NAMALWA (cell line): ENCODE results near the gene KCNN3.
A peak's percentile ranks its signal among the peaks of the same experiment; 100 is the strongest.

Experiments
- DNase-seq: peaks from one replicate; pipeline ENCODE4 v3.0.0-alpha.2; 2015; ENCODE audit warnings: low spot score

The KCNN3 gene

GRCh38 chr1:154840269-154841176 lies 29.6 kb downstream of the KCNN3 start:
- DNase-seq = no peak

- no peak for DNase-seq
Observed at GRCh38 chr1:154839691-154840090, 30.4 kb downstream of the KCNN3 start.

- DNase-seq = no peak
Observed at GRCh38 chr1:154838988-154839387, 31.1 kb downstream of the KCNN3 start.

GRCh38 chr1:154838461-154838860 lies 31.6 kb downstream of the KCNN3 start:
- no peak for DNase-seq

GRCh38 chr1:154837672-154838171 lies 32.4 kb downstream of the KCNN3 start:
- peak; percentile 97 for DNase-seq

- no peak for DNase-seq
Observed at GRCh38 chr1:154837034-154837671, 32.9 kb downstream of the KCNN3 start.

GRCh38 chr1:154835531-154836324 lies 34.4 kb downstream of the KCNN3 start:
- DNase-seq = no peak

- no peak for DNase-seq
Observed at GRCh38 chr1:154833841-154834240, 36.2 kb downstream of the KCNN3 start.

- DNase-seq = no peak
Observed at GRCh38 chr1:154833209-154833608, 36.9 kb downstream of the KCNN3 start.

- DNase-seq = no peak
Observed at GRCh38 chr1:154832384-154832783, 37.7 kb downstream of the KCNN3 start.

- DNase-seq = no peak
Observed at GRCh38 chr1:154831462-154831861, 38.6 kb downstream of the KCNN3 start.

GRCh38 chr1:154829062-154829461 lies 41.0 kb downstream of the KCNN3 start:
- no peak for DNase-seq

GRCh38 chr1:154824179-154825000 lies 45.7 kb downstream of the KCNN3 start:
- no peak for DNase-seq

- DNase-seq = no peak
Observed at GRCh38 chr1:154822717-154823116, 47.4 kb downstream of the KCNN3 start.

GRCh38 chr1:154822233-154822632 lies 47.8 kb downstream of the KCNN3 start:
- no peak for DNase-seq

- no peak for DNase-seq
Observed at GRCh38 chr1:154821083-154821482, 49.0 kb downstream of the KCNN3 start.

- no peak for DNase-seq
Observed at GRCh38 chr1:154820646-154821045, 49.4 kb downstream of the KCNN3 start.

- DNase-seq = peak; percentile 53
Observed at GRCh38 chr1:154819628-154820590, 50.2 kb downstream of the KCNN3 start.

- no peak for DNase-seq
Observed at GRCh38 chr1:154818911-154819310, 51.2 kb downstream of the KCNN3 start.

- no peak for DNase-seq
Observed at GRCh38 chr1:154816937-154817336, 53.1 kb downstream of the KCNN3 start.
